GM10248 (cell line): ENCODE results near the gene SLC35C1.
A peak's percentile ranks its signal among the peaks of the same experiment; 100 is the strongest.

Experiments
- CTCF ChIA-PET: fragments of 300-600 bp; sonication (Branson Sonifier 250); formaldehyde crosslinking; extraction: SDS; loops from one replicate; lab custom pipeline; 2021; ENCODE audit warnings: antibody characterized with exemption; lab: Yijun Ruan, JAX
- POLR2A ChIA-PET: fragments of 350-650 bp; sonication (Branson Sonifier 250); formaldehyde crosslinking; extraction: SDS; loops from one replicate; lab custom pipeline; 2020; ENCODE audit warnings: antibody characterized with exemption; lab: Yijun Ruan, JAX
- DNase-seq: peaks from one replicate; pipeline ENCODE4 v3.0.0; 2012; ENCODE audit errors: extremely low spot score
- CTCF ChIP-seq: IDR thresholded peaks from 2 replicates; pipeline ENCODE4 v1.5.1; 2012; ENCODE audit warnings: mild to moderate bottlenecking, low read depth; ENCODE audit errors: extremely low read depth, missing control alignments, control extremely low read depth

SLC35C1 gene

GRCh38 chr11:45804761-45805304 is at the start of gene SLC35C1:
SLC35C1 (plus strand) TSS chr11:45805149; CDS start chr11:45805802, 653 bp downstream.
- DNase-seq: peak; percentile 99
- POLR2A ChIA-PET: no interaction called here
- CTCF ChIA-PET: interaction anchor here (1.0 to 4.9 kb wide), 3 partner anchors 33 to 38 kb away, joined by 3 to 23 read pairs (median 3); no protein-coding TSS in a partner anchor
- peak; percentile 11 for TF ChIP-seq CTCF

DNA sequence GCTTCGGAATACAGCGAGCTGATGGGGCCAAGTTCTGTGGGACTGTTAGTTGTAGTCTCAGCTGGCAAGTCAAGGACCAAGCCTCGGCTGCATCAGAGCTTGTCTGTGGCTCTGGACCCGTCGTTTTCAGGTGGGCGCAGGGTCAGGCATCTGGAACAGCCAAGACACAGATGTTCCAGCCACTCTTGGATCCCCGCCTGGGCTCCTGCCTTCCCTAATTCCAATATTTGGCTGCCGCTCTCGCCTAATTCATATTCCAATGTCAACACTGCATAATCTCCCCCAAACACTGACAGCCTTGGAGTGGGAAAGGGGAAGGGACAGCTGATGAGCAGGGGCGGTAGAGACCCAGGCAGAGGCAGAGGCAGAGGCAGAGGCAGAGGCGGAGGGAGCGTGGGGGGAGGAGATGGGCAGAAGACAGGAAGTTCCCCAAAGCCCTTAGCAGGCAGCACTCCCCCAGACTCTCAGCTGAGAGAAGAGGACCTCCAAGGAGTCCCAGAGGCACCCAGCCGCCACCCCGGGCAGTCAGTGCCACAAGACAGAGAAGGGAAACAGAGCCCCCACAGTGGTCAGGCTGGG is 49.6 kb upstream of the SLC35C1 start:
- POLR2A ChIA-PET: no interaction called here
- DNase-seq: no peak
- CTCF ChIA-PET: interaction anchor here (3.9 to 5.6 kb wide), 2 partner anchors 12 to 16 kb away, joined by 21 to 43 read pairs; no protein-coding TSS in a partner anchor
- TF ChIP-seq CTCF: no peak

GRCh38 chr11:45756384-45757010 is 48.5 kb upstream of the SLC35C1 start:
- DNase-seq: no peak
- TF ChIP-seq CTCF: no peak
- ChIA-PET CTCF (interaction anchor here (3.9 to 5.6 kb wide), 2 partner anchors 11 to 15 kb away, joined by 21 to 43 read pairs; no protein-coding TSS in a partner anchor), POLR2A (no interaction called here)

GRCh38 chr11:45757672-45758071 is 47.3 kb upstream of the SLC35C1 start:
- ChIA-PET CTCF (interaction anchor here (1.6 to 5.6 kb wide), 2 partner anchors 11 to 14 kb away, joined by 4 to 43 read pairs; no protein-coding TSS in a partner anchor), POLR2A (no interaction called here)
- TF ChIP-seq CTCF: no peak
- DNase-seq: no peak

- CTCF ChIA-PET: interaction anchor here (1.4 to 2.4 kb wide), 2 partner anchors 9 to 10 kb away, joined by 4 to 18 read pairs; no protein-coding TSS in a partner anchor
- POLR2A ChIA-PET: no interaction called here
- no peak for DNase-seq
- no peak for TF ChIP-seq CTCF
Measured at GRCh38 chr11:45761659-45762058, 43.3 kb upstream of the SLC35C1 start.

DNA sequence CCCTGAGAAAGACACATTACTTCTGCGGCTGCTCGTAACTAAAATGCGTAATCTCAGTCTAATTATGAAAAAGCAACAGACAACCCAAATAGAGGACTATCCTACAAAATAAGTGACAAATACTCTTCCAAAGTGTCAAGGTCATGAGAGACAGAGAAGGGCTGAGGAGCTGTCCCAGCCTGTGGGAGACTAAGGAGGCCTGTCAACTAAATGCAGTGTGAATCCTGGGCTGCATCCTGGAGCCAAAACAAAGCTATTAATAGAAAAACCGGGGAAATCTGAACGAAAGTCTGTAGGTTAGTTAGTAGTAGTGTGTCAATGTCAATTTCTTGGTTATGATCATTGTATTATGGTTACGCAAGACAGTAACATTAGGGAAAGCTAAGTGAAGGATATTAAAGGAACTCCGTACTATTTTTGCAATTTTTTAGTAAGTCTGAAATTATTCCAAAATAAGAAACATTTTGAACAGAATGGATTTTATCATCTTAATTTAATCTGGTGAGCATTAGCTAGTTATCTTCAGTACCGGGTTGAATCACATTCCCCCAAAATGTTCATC is 39.8 kb upstream of the SLC35C1 start:
- no peak for TF ChIP-seq CTCF
- ChIA-PET POLR2A (no interaction called here), CTCF (interaction anchor here (0.7 to 4.8 kb wide), 2 partner anchors 10 to 425 kb away, joined by 3 to 21 read pairs; no protein-coding TSS in a partner anchor)

More for the DNA sequence above, 39.8 kb upstream of the SLC35C1 start:
- no peak for DNase-seq
